Coronary artery (tissue), 2 donors: ENCODE data around the gene ARHGEF1.

Experiments
- DNase-seq: peaks from one replicate; pipeline ENCODE4 v3.0.0-alpha.2; 2017; ENCODE audit warnings: low spot score
- H3K27ac ChIP-seq, 2 donors: fragments of 200-600 bp; sonication (generic); one replicate each; pipeline ENCODE4 v1.5.1; 2016 to 2019
- H3K4me3 ChIP-seq: fragments of 200-600 bp; sonication (generic); 2 replicates; pipeline ENCODE4 v1.5.1; 2016; ENCODE audit warnings: mild to moderate bottlenecking, moderate library complexity
- TF ChIP-seq, protein P1 (sequence below): fragments of 200-600 bp; sonication (generic); IDR thresholded peaks from one replicate; pipeline ENCODE4 v1.5.1; 2019; ENCODE audit warnings: antibody characterized with exemption

The ARHGEF1 gene

DNA sequence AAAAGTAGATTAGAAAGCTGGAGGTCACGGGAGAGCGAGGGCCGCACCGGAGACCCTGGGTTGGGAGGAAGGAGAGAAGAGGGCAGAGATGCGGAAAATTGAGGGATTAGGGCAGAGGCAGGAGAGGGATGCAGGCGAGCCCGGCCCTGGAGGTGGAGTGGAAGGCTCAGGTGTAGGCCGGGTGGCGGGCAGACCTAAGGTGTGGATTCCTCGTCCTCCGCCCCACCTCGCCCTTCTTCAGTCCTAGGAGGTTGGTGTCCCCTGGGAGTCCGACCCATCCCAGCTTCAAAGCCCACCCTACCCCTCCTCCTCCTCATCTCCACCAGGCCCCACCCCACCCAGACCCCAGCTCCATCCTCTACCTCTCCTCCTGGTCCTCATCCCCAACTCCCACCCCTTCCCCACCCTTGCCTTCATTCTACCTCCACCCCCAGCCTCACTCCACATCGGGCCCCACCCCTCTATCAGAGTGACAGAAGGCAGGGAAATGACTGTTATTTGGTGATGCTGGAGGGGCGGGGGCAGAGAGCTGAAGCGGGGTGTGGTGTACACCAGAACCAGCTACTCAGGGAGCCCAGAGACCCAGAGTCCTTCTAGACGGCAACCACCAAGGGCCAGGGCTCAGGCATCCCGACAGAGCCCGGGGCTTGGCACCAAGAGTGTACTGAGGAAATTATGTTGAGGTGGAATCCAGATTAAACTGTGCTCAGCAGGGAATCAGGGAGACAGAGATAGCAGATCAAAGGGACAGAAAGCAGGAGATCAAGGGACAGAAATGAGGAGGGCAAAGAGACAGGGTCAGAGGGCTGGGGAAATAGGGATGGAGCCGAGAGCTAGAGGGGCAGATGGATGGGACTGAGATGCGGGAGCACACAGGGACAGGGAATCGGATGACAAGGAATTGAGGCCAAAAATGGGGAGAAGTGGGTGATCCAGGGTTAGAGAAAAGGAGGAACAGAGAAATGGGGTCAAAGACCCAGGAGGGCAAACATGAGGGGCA is 38.9 kb downstream of the ARHGEF1 start:
- H3K4me3 ChIP-seq, result no peak overlapping the region
- DNase-seq, result no peak
- TF ChIP-seq, protein P1, sequence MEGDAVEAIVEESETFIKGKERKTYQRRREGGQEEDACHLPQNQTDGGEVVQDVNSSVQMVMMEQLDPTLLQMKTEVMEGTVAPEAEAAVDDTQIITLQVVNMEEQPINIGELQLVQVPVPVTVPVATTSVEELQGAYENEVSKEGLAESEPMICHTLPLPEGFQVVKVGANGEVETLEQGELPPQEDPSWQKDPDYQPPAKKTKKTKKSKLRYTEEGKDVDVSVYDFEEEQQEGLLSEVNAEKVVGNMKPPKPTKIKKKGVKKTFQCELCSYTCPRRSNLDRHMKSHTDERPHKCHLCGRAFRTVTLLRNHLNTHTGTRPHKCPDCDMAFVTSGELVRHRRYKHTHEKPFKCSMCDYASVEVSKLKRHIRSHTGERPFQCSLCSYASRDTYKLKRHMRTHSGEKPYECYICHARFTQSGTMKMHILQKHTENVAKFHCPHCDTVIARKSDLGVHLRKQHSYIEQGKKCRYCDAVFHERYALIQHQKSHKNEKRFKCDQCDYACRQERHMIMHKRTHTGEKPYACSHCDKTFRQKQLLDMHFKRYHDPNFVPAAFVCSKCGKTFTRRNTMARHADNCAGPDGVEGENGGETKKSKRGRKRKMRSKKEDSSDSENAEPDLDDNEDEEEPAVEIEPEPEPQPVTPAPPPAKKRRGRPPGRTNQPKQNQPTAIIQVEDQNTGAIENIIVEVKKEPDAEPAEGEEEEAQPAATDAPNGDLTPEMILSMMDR, result no peak
- no peak overlapping the region for H3K27ac ChIP-seq

DNA sequence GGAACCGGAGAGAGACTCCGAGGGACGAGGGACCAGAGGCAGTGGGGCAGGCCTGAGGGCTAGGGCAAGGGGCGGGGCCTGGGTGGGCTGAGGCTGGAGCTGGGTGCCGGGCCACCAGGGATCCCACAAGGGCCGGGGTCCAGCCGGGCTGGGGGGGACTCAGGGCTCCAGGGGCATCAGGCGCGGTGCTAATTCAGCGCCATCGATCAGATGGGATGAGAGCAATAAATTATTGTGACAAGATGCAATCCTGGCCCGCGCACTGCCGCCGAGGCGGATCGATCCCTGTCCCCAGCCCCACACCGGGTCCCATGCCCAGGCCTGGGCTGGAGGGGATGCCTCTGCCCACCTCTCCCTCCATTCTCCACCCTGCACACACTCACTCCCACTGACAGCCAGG is 39.6 kb downstream of the ARHGEF1 start:
- TF ChIP-seq, protein P1, result no peak

DNA sequence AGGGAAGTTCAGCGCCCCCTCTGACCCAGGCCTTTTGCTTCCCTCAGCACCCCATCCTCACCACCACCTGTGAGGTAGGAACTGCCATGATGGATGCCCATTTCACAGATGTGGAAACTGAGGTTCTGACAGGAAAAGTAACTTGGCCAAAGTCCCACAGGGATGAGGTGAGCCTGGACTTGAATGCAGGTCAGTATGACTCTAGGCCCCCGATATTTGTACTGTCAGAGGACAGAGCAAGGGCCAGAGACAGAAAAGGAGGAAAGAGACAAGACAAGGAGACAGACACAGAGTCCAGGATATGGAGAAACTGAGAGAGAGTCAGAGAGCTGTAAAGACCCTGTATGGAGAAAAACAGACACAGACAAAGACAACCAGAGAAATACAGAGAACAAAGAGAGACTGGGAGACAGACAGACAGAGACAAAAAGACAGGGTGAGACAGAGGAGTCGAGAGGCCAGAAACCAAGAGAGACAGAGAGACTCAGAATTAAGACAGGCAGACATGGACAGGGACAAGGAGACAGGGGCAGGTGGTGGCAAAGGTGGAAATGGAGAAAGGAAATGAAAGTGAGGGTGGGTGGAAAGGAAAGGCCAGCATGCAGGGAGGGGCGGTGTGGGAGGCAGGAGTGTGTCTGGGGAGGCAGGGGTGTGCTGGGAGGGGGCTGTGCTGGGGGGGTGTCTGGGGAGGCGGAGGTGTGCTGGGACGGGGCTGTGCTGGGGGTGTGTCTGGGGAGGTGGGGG is 40.2 kb downstream of the ARHGEF1 start:
- no peak overlapping the region for H3K27ac ChIP-seq
- no peak overlapping the region for H3K4me3 ChIP-seq
- TF ChIP-seq, protein P1, result no peak
- DNase-seq, result no peak

More for the DNA sequence above, 39.6 kb downstream of the ARHGEF1 start:
- Histone ChIP-seq H3K4me3 (no peak overlapping the region), H3K27ac (no peak overlapping the region)
- no peak for DNase-seq

DNA sequence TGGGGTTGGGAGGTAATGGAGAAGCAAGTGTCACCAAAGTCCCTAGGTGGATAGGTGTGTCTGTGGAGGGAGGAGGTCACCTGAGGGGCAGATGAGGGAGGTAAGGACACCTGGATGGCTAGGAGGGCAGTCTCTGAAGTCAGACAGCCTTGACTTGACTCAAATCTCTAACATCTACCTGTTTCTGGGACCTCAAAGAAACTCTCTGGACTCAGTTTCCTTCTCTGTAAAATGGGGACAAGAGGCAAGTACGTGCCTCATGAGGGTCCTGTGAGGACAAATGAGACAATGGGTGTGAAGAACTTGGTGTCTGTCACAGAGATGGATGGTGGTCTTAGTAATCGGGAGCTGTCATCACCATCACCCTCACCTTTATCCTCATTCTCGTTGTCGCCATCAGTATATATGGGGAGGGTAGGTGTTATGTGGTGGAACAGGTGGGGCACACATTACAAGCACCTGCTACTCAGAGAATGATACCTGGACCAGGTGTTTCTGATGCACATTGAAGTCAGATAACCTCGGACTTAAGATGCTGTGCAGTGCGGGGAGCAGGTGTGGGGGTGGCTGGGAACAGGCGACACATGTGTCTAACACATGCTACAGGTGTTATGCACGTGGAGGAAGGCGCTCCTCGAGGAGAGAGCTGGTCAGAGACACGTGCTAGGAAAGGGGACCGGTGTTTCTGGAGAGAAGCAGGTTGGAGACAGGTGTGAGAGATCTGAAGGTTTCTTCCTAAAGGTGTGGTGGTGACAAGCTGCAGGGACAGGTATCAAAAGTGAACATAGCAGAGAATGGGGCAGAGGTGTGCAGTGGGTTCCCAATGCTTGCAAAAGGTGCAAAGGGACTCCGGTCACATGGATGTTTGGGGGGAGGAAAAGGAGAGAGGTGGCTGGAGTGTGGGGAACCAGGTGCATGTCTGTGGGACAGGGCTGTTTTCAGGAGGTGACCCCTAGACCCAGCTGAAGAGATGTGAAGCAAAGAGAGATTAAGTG is 41.5 kb downstream of the ARHGEF1 start:
- Histone ChIP-seq H3K4me3 (no peak overlapping the region), H3K27ac (no peak overlapping the region)
- no peak for DNase-seq
- TF ChIP-seq, protein P1, result no peak

DNA sequence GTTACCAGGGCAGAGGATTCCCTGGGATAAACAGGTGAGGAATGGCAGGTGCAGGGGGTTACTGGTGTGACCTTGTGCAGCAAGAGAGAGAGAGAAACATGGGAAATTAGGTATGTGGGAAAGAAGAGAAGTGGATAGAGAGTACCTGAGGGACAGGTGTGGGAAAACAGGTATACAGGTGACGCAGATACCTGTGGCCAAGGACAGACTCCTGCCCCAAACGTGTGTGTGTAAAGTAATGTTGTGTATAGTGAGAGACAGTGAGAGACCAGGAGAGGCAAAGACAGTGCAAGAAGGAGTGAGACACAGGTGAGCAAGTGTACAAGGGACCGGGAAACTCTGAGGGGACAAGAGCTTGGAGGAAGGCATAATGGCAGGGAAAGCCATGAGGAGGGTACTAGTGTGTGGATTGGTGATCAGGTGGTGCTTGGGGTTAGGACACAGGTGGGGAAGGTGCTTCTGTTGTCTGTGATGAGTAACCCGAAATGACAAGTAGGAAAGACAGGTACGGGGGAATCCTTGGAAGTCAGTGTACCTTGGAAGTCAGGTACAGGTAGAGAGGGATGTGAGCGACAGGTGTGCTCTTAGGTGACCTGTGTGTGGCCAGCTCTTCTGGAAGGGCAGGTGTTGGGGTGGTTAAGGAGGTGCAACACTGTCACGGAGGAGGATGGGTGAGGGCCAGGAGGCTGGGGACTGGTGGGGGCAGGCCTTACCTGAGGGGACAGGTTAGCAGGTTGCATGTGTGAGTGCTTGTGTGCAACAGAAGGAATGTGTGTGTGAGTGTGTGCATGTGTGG is 42.4 kb downstream of the ARHGEF1 start:
- TF ChIP-seq, protein P1, result no peak
- H3K27ac ChIP-seq, result no peak overlapping the region
- H3K4me3 ChIP-seq, result no peak overlapping the region
- no peak for DNase-seq
